ENCODE measurements around the gene GRPEL1. TPM values are rescaled to one million over a fixed set of nuclear protein-coding genes. Genes with fewer than 3 reads are reported as not detected.

The GRPEL1 gene
- total and polyA plus RNA-seq, 2 of the 8 experiments (the other 6 are each of a cell fraction or from before 2014, with no cell fraction given), result 13.5 to 39.9 TPM

DNA sequence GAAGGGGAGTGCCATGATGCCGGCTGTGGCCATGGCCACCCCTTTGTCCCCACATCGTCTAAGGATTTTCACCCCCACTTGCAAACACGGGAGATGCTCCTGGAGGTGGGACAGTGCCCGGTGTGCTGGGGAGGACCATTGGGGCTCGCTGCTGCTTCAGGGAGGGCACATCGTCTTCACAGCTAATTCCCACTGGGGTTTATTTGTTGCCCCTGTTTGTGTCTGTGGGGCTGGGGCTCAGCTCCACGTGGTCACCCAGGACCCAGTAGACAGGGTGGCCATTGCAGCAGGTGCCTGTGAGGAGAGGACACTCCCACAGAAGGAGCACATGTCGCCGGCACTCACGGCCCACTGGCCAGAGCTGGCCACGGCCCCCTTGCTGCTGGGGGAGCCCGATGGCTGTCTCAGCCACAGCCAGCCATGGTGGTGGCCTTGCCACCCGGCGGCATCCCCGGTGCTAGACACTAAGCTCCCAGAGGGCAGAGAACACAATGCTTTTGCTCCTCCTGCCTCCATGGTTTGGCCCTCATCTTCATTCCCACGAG, 27.8 kb upstream of the GRPEL1 start:
- Histone ChIP-seq H2BK20ac (ENCODE audit: low read length) (no peak overlapping the region), H3K4me1 (replicated peaks in 1 of 4; ENCODE audit: control insufficient read depth in 3 of 4, insufficient read depth in 4 of 4, low read length in 3 of 4) (no peaks in the 10 kb centered on the region), H3K4ac (replicated peaks; ENCODE audit: insufficient read length, low read depth, low read length) (no peak overlapping the region), H3K4me2 (ENCODE audit: insufficient read depth in 1 of 2, low read depth in 2 of 2, low read length in 2 of 2) (no peak overlapping the region), H2BK5ac (ENCODE audit: low read depth, low read length) (no peak overlapping the region), H3K9me3 (ENCODE audit: insufficient read depth in 2 of 2, low read depth in 1 of 2, low read length in 1 of 2) (no peaks in the 10 kb centered on the region), H2BK12ac (ENCODE audit: low read depth, low read length) (no peak overlapping the region), H4K5ac (ENCODE audit: insufficient read length, low read depth, low read length) (no peak overlapping the region), H3K27me3 (replicated peaks in 1 of 4; ENCODE audit: control insufficient read depth in 3 of 4, extremely low read depth in 1 of 4, insufficient read depth in 3 of 4, low read length in 3 of 4) (peaks cover 19 to 75% (median 61%) of the 10 kb centered on the region in 4 experiments), H3K36me3 (ENCODE audit: control insufficient read depth in 2 of 4, insufficient read depth in 4 of 4, low read length in 3 of 4) (no peaks in the 10 kb centered on the region), H4K8ac (ENCODE audit: extremely low read depth, insufficient read depth, low read length) (no peak overlapping the region), H3K27ac (ENCODE audit: low read depth, low read length) (no peak overlapping the region), H3K9ac (replicated peaks in 1 of 4; ENCODE audit: extremely low read depth in 1 of 4, low read depth in 3 of 4, low read length in 3 of 4) (no peak overlapping the region), H2BK120ac (replicated peaks; ENCODE audit: low read depth, low read length) (no peak overlapping the region), H3K79me2 (ENCODE audit: control insufficient read depth in 1 of 2, insufficient read depth in 2 of 2, low read length in 2 of 2) (no peaks in the 10 kb centered on the region), H3K79me1 (ENCODE audit: low read depth, low read length) (no peaks in the 10 kb centered on the region), H3K4me3 (ENCODE audit: extremely low read depth in 1 of 4, insufficient read depth in 2 of 4, low read depth in 3 of 4, low read length in 4 of 4) (no peak overlapping the region), H4K91ac (replicated peaks; ENCODE audit: insufficient read length, low read length) (no peak overlapping the region), H4K20me1 (replicated peaks in 1 of 2; ENCODE audit: control insufficient read depth in 1 of 2, insufficient read depth in 2 of 2, low read length in 2 of 2) (no peaks in the 10 kb centered on the region), H3K56ac (replicated peaks; ENCODE audit: insufficient read length, low read depth, low read length) (no peak overlapping the region), H2AFZ (ENCODE audit: low read length) (no peak overlapping the region), H2BK15ac (ENCODE audit: low read length) (no peak overlapping the region), H3K18ac (ENCODE audit: extremely low read depth, low read length) (no peak overlapping the region), H3K23me2 (ENCODE audit: low read depth, low read length) (no peaks in the 10 kb centered on the region), H3K23ac (ENCODE audit: insufficient read length) (no peak overlapping the region), H3K14ac (ENCODE audit: insufficient read length) (no peak overlapping the region), H2AK5ac (ENCODE audit: low read depth, low read length) (no peak overlapping the region)
- TF ChIP-seq KDM1A (IDR thresholded peaks at IDR 0.05; ENCODE audit: borderline replicate concordance, low read length) (no peak), SIN3A (conservative IDR thresholded peaks at IDR 0.05 in 1 of 2, IDR thresholded peaks at IDR 0.05 in 1 of 2; ENCODE audit: low read depth in 1 of 2, low read length in 2 of 2) (no peak), TEAD4 (IDR thresholded peaks at IDR 0.05; ENCODE audit: low read depth, low read length) (no peak), GABPA (IDR thresholded peaks at IDR 0.05; ENCODE audit: borderline replicate concordance, insufficient read depth, low read length) (no peak), TCF12 (IDR thresholded peaks at IDR 0.05; ENCODE audit: low read depth, low read length) (no peak), SRF (IDR thresholded peaks at IDR 0.05; ENCODE audit: low read depth, low read length) (no peak), SP4 (IDR thresholded peaks at IDR 0.05; ENCODE audit: low read length) (no peak), CTBP2 (IDR thresholded peaks at IDR 0.05; ENCODE audit: borderline replicate concordance, insufficient read depth, insufficient read length, low read length) (no peak), TAF1 (IDR thresholded peaks at IDR 0.05; ENCODE audit: low read depth, low read length) (no peak)
- TF ChIP-seq, protein P1, sequence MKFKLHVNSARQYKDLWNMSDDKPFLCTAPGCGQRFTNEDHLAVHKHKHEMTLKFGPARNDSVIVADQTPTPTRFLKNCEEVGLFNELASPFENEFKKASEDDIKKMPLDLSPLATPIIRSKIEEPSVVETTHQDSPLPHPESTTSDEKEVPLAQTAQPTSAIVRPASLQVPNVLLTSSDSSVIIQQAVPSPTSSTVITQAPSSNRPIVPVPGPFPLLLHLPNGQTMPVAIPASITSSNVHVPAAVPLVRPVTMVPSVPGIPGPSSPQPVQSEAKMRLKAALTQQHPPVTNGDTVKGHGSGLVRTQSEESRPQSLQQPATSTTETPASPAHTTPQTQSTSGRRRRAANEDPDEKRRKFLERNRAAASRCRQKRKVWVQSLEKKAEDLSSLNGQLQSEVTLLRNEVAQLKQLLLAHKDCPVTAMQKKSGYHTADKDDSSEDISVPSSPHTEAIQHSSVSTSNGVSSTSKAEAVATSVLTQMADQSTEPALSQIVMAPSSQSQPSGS (IDR thresholded peaks at IDR 0.05; ENCODE audit: low read length), result no peak
- ChIA-PET CTCF (ENCODE audit: partially characterized antibody) (interaction anchor here (0.8 to 2.4 kb wide), 6 partner anchors 13 to 200 kb away, joined by 3 to 10 read pairs (median 3); partner anchors contain the start of genes SORCS2 and TADA2B), POLR2A (ENCODE audit: partially characterized antibody) (no interaction called here)
- WGBS, 2 experiments (ENCODE audit: extremely low coverage in 1 of 2, insufficient coverage in 1 of 2, insufficient read length in 1 of 2, insufficient replicate concordance in 2 of 2, low coverage in 1 of 2, low lambda C conversion rate in 2 of 2, missing lambda C conversion rate in 1 of 2), result 84% methylated on average over 16 of the region's 16 CpGs; no CpG with 5 or more reads in 1 of the 2 experiments
- DNase-seq (ENCODE audit: low read depth in 1 of 2, low spot score in 2 of 2) (no peak), FAIRE-seq (no peak)
